Measurements from ENCODE around the gene TRIM17.

DNA sequence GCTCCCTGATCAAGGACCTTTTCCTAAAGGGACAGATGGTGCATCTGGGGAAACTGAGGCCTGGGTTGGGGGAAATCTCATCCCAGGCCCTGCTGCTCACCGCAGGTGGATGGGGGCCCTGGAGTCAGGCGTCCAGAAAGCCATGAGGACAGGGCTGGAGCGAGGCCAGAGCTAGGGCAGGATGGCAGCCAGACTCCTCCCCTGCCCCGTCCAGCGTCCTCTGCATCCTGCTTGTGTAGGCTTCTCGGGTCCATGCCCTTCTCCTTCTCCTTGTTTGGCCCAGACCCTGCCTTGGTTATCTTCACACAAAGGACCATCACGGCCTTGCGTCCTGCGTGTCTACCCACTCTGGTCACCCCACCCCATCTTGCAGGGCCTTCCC is 53.0 kb downstream of the TRIM17 start:
- no peak for TF ChIP-seq CTCF (IDR thresholded peaks at IDR 0.05)
- TF ChIP-seq POLR2A (IDR thresholded peaks at IDR 0.05): no peak
- no peak for TF ChIP-seq POLR2AphosphoS5 (IDR thresholded peaks at IDR 0.05)

Data from suprapubic skin (tissue), 4 donors.